Tongue (tissue), 2 donors: Measurements from ENCODE around the gene BBS12. TPM values are rescaled to one million over a fixed set of nuclear protein-coding genes. Genes with fewer than 3 reads are reported as not detected.

ENCODE experiments used
- DNase-seq: peaks from one replicate; pipeline ENCODE4 v3.0.0-alpha.2; 2015
- total RNA-seq: library from RNA; depleted of rRNA; stranded (reverse); fragments of >200 nt; gene quantifications from one replicate; pipeline ENCODE4 v1.2.3, GENCODE V29; 2014

The BBS12 gene
- 2.9 TPM for total RNA-seq

GRCh38 chr4:122732329-122733026 lies at the start of gene BBS12:
TSS of gene BBS12 (plus strand) at chr4:122732704. CDS start at chr4:122741893, 9,189 bp downstream.
- DNase-seq, result peak; percentile 100

- DNase-seq, result no peak
These were observed 45.8 kb upstream of the BBS12 start for GRCh38 chr4:122686691-122687090.

GRCh38 chr4:122687531-122688061 lies 44.9 kb upstream of the BBS12 start:
- no peak for DNase-seq

- peak; percentile 6 for DNase-seq
These were observed 43.9 kb upstream of the BBS12 start for GRCh38 chr4:122688529-122689140.

GRCh38 chr4:122689972-122690371 lies 42.5 kb upstream of the BBS12 start:
- DNase-seq, result no peak

- no peak for DNase-seq
These were observed 40.5 kb upstream of the BBS12 start for GRCh38 chr4:122691988-122692387.

- DNase-seq, result no peak
These were observed 39.6 kb upstream of the BBS12 start for GRCh38 chr4:122692641-122693520.

GRCh38 chr4:122695226-122695625 lies 37.3 kb upstream of the BBS12 start:
- no peak for DNase-seq

- DNase-seq, result no peak
These were observed 32.3 kb upstream of the BBS12 start for GRCh38 chr4:122700178-122700725.

GRCh38 chr4:122701061-122701460 lies 31.4 kb upstream of the BBS12 start:
- no peak for DNase-seq

- DNase-seq, result no peak
These were observed 30.5 kb upstream of the BBS12 start for GRCh38 chr4:122701965-122702364.

GRCh38 chr4:122702939-122703338 lies 29.6 kb upstream of the BBS12 start:
- no peak for DNase-seq

GRCh38 chr4:122703868-122704267 lies 28.6 kb upstream of the BBS12 start:
- DNase-seq, result no peak

GRCh38 chr4:122705009-122705408 lies 27.5 kb upstream of the BBS12 start:
- no peak for DNase-seq

GRCh38 chr4:122705547-122706117 lies 26.9 kb upstream of the BBS12 start:
- no peak for DNase-seq

- DNase-seq, result no peak
These were observed 26.0 kb upstream of the BBS12 start for GRCh38 chr4:122706511-122706910.

- DNase-seq, result no peak
These were observed 25.0 kb upstream of the BBS12 start for GRCh38 chr4:122707497-122707896.

- no peak for DNase-seq
These were observed 23.3 kb upstream of the BBS12 start for GRCh38 chr4:122709236-122709635.

- DNase-seq, result peak; percentile 58
These were observed 21.8 kb upstream of the BBS12 start for GRCh38 chr4:122710434-122711308.

GRCh38 chr4:122711919-122712318 lies 20.6 kb upstream of the BBS12 start:
- DNase-seq, result no peak

- no peak for DNase-seq
These were observed 19.7 kb upstream of the BBS12 start for GRCh38 chr4:122712782-122713181.
